Measurements from ENCODE around the gene ENOX1. TPM values are rescaled to one million over a fixed set of nuclear protein-coding genes. Genes with fewer than 3 reads are reported as not detected.

ENOX1 gene
- polyA plus RNA-seq, 1 donor (not counting 4 experiments of a cell fraction or from before 2014, with no cell fraction given): 1.1 TPM

DNA sequence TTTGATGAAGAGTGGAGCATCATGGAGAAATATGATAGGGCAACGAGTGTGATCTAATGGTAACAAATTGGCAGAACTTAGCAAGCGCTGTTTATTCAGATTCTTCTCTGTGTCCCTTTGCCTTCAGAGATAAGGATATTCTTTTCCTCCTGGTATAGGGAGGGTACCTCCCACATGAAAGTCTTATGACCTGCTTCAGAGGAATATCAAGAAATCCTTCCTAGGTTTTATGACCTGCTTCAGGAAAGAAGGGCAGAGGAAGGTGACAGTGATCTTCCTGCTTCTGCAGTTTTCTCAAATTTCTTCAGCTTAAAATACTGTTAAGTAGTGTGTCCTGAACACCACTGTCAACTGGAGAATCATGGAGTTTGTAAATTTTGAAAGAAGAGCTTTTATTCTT, 619.0 kb downstream of the ENOX1 start:
- no peak overlapping the region for H3K9ac ChIP-seq (ENCODE audit: control insufficient read depth, extremely low read depth, insufficient read depth, low read length)
- no peak overlapping the region for H3K4me3 ChIP-seq (ENCODE audit: control insufficient read depth in 2 of 3, extremely low read depth in 1 of 3, insufficient read depth in 2 of 3, low read depth in 1 of 3, low read length in 3 of 3)
- dilution Hi-C loops (cut with MboI; ENCODE audit: extremely low pct_ligation_motif_present, low sequenced_read_pairs): no loop called here
- no peak for TF ChIP-seq EZH2 (IDR thresholded peaks at IDR 0.05; ENCODE audit: low read length)
- TF ChIP-seq, protein P1, sequence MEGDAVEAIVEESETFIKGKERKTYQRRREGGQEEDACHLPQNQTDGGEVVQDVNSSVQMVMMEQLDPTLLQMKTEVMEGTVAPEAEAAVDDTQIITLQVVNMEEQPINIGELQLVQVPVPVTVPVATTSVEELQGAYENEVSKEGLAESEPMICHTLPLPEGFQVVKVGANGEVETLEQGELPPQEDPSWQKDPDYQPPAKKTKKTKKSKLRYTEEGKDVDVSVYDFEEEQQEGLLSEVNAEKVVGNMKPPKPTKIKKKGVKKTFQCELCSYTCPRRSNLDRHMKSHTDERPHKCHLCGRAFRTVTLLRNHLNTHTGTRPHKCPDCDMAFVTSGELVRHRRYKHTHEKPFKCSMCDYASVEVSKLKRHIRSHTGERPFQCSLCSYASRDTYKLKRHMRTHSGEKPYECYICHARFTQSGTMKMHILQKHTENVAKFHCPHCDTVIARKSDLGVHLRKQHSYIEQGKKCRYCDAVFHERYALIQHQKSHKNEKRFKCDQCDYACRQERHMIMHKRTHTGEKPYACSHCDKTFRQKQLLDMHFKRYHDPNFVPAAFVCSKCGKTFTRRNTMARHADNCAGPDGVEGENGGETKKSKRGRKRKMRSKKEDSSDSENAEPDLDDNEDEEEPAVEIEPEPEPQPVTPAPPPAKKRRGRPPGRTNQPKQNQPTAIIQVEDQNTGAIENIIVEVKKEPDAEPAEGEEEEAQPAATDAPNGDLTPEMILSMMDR (optimal IDR thresholded peaks at IDR 0.05 in 1 of 3, IDR thresholded peaks at IDR 0.05 in 1 of 3, conservative IDR thresholded peaks at IDR 0.05 in 1 of 3; ENCODE audit: extremely low read depth in 1 of 3, insufficient read depth in 2 of 3, low read length in 3 of 3): no peak
- no peak overlapping the region for H2AFZ ChIP-seq (ENCODE audit: control insufficient read depth, low read length)
- no peaks in the 10 kb centered on the region for H3K79me2 ChIP-seq (ENCODE audit: control insufficient read depth, insufficient read depth, low read length)
- H3K27me3 ChIP-seq (ENCODE audit: control insufficient read depth, extremely low read depth, insufficient read depth, low read length): no peaks in the 10 kb centered on the region
- H3K4me1 ChIP-seq (ENCODE audit: control insufficient read depth, extremely low read depth, insufficient read depth, low read length): no peaks in the 10 kb centered on the region
- no peak overlapping the region for H3K27ac ChIP-seq (ENCODE audit: control insufficient read depth, insufficient read depth, low read length)
- FAIRE-seq (no peak), DNase-seq (ENCODE audit: low read depth, low spot score) (no peak)
- no peak overlapping the region for H3K4me2 ChIP-seq (ENCODE audit: control insufficient read depth, extremely low read depth, insufficient read depth, low read depth, low read length)
- no peaks in the 10 kb centered on the region for H3K9me3 ChIP-seq (ENCODE audit: control insufficient read depth, low read depth, low read length)
- H3K9me1 ChIP-seq (ENCODE audit: control insufficient read depth, extremely low read depth, insufficient read depth, low read length): no peaks in the 10 kb centered on the region
- no peaks in the 10 kb centered on the region for H4K20me1 ChIP-seq (ENCODE audit: control insufficient read depth, extremely low read depth, insufficient read depth, low read length)
- no peaks in the 10 kb centered on the region for H3K36me3 ChIP-seq (ENCODE audit: control insufficient read depth in 2 of 2, extremely low read depth in 1 of 2, insufficient read depth in 2 of 2, low read length in 2 of 2)

DNA sequence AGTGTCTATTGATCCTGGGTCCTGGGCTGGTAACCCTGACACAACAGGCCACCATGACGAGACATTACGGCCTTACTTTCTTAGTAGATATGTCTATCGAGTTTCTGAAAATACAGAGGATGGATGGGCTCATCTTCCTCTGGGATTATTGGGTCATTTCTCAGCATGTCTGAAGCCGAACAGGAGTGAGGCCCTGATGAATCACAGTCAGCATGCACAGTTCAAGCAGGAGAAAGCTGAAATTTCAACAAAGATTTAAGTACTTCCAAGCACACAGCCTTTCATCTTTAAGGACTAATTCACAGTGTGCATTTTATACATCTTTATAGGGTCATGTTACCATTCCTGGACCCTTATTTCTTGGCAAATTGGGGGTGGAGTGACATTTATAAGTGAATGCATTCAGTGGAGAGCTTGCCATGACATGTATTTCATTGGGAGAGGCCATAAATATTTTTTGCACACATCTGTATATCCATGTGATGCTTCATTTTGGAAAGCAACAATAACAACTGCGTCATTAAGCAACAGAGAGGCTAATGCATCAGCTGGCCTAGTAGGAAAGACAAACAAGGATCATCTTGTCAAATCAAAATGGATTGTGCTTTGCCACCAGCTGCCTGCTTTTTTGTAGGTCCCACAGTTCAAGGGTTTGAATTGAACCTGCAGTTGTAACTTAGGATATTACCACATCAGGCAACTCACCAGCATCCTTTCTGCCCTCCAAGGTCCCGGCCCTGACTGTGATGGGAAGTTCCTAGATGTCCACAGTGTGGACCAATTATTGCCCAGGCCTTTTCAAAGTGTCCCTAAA, 619.9 kb downstream of the ENOX1 start:
- no peaks in the 10 kb centered on the region for H3K27me3 ChIP-seq (ENCODE audit: control insufficient read depth, extremely low read depth, insufficient read depth, low read length)
- DNase-seq (ENCODE audit: low read depth, low spot score) (no peak), FAIRE-seq (peak; percentile 51)
- no peaks in the 10 kb centered on the region for H3K36me3 ChIP-seq (ENCODE audit: control insufficient read depth in 2 of 2, extremely low read depth in 1 of 2, insufficient read depth in 2 of 2, low read length in 2 of 2)
- H2AFZ ChIP-seq (ENCODE audit: control insufficient read depth, low read length): no peak overlapping the region
- no peaks in the 10 kb centered on the region for H3K4me1 ChIP-seq (ENCODE audit: control insufficient read depth, extremely low read depth, insufficient read depth, low read length)
- dilution Hi-C loops (cut with MboI; ENCODE audit: extremely low pct_ligation_motif_present, low sequenced_read_pairs): no loop called here
- no peak overlapping the region for H3K9ac ChIP-seq (ENCODE audit: control insufficient read depth, extremely low read depth, insufficient read depth, low read length)
- no peak overlapping the region for H3K4me3 ChIP-seq (ENCODE audit: control insufficient read depth in 2 of 3, extremely low read depth in 1 of 3, insufficient read depth in 2 of 3, low read depth in 1 of 3, low read length in 3 of 3)
- no peaks in the 10 kb centered on the region for H3K9me3 ChIP-seq (ENCODE audit: control insufficient read depth, low read depth, low read length)
- no peak overlapping the region for H3K4me2 ChIP-seq (ENCODE audit: control insufficient read depth, extremely low read depth, insufficient read depth, low read depth, low read length)
- no peak overlapping the region for H3K27ac ChIP-seq (ENCODE audit: control insufficient read depth, insufficient read depth, low read length)
- H3K9me1 ChIP-seq (ENCODE audit: control insufficient read depth, extremely low read depth, insufficient read depth, low read length): no peaks in the 10 kb centered on the region
- TF ChIP-seq, protein P1 (optimal IDR thresholded peaks at IDR 0.05 in 1 of 3, IDR thresholded peaks at IDR 0.05 in 1 of 3, conservative IDR thresholded peaks at IDR 0.05 in 1 of 3; ENCODE audit: extremely low read depth in 1 of 3, insufficient read depth in 2 of 3, low read length in 3 of 3): no peak
- no peak for TF ChIP-seq EZH2 (IDR thresholded peaks at IDR 0.05; ENCODE audit: low read length)
- H3K79me2 ChIP-seq (ENCODE audit: control insufficient read depth, insufficient read depth, low read length): no peaks in the 10 kb centered on the region
- no peaks in the 10 kb centered on the region for H4K20me1 ChIP-seq (ENCODE audit: control insufficient read depth, extremely low read depth, insufficient read depth, low read length)

Small RNAs within 50 kb of the gene (small RNA-seq; reads per million reads assigned to genes)
- 0 reads per million in 3 experiments for gene AL162713.1 (ENCODE audit: insufficient read length in 3 of 3, low read depth in 3 of 3, low replicate concordance in 1 of 3)

Other genes starting within 250 kb of the ENOX1 start
- gene CCDC122, start 92.8 kb upstream of the ENOX1 start, polyA plus RNA-seq: 0.80 to 1.5 TPM (median 0.90 TPM) in 3 replicates
- 3.7 to 6.5 TPM (median 5.5 TPM) in 3 replicates for gene LACC1, start 92.9 kb upstream of the ENOX1 start, polyA plus RNA-seq

Data from keratinocyte (primary cell).